Pancreas (tissue), 10 donors: Measurements from ENCODE around the gene KCNC3. TPM values are rescaled to one million over a fixed set of nuclear protein-coding genes. Genes with fewer than 3 reads are reported as not detected.
A peak's percentile ranks its signal among the peaks of the same experiment; 100 is the strongest.

ENCODE experiments used
- ATAC-seq, 4 donors: fragments of 200-7000 bp; cut with Tn5 transposase; one replicate each; pipeline versions ENCODE4 v1.8.0 to v1.9.1; 2020; ENCODE audit warnings: mild to moderate bottlenecking in 4 of 4, moderate library complexity in 4 of 4
- DNase-seq, 6 donors: peaks; one replicate each; pipeline ENCODE4 v3.0.0-alpha.2; 2020
- FAIRE-seq: peaks from 2 replicates; lab custom pipeline; 2012; peaks lifted over from hg19 to GRCh38; lab: Jason Lieb, UNC
- H3K27ac ChIP-seq, 4 donors: fragments of 200-600 bp; sonication (generic); 1 replicate in 3 of 4; 2 replicates in 1 of 4; pipeline versions ENCODE4 v1.5.0 to v1.8.0; 2020
- H3K27me3 ChIP-seq, 4 donors: fragments of 200-600 bp; one replicate each; pipeline ENCODE4 v1.8.0; 2021
- H3K36me3 ChIP-seq, 3 donors: fragments of 200-600 bp; sonication (generic) in 1 of 3; one replicate each; pipeline versions ENCODE4 v1.5.0 to v1.8.0; 2020 to 2021
- H3K4me1 ChIP-seq, 3 donors: fragments of 200-600 bp; one replicate each; pipeline ENCODE4 v1.8.0; 2021
- H3K4me3 ChIP-seq, 4 donors: fragments of 200-600 bp; sonication (generic) in 2 of 4; one replicate each; pipeline versions ENCODE4 v1.5.0 to v1.8.0; 2020 to 2021
- H3K9me3 ChIP-seq, 4 donors: fragments of 200-600 bp; one replicate each; pipeline ENCODE4 v1.8.0; 2021
- WGBS, 2 donors: extraction: QIAGEN DNeasy Blood & Tissue Kit; methylation state at CpG; one replicate each; pipeline ENCODE4 v1.1.7; 2013; 5-methylcytosine and 5-hydroxymethylcytosine counted together
- intact Hi-C, 3 donors: fragments of 100-400 bp; cut with DNase I; formaldehyde crosslinking; loops; one replicate each; pipeline versions ENCODE4 v1.11.1 to v1.14.2; 2022
- polyA plus RNA-seq, 2 donors: library from polyadenylated mRNA; stranded (reverse); fragments of 200-250 nt; gene quantifications; one replicate each; pipeline ENCODE4 v1.2.3, GENCODE V29; 2013
- total RNA-seq, 6 donors: library from RNA; stranded (reverse); fragmentation: NEBNext Ultra II Directional in 4 of 6; extraction: Animal tissue kit (Norgen Biotek cat#: 25700) in 4 of 6; gene quantifications; one replicate each; pipeline versions ENCODE4 v1.2.1 to v1.2.4, GENCODE V29; 2021 to 2023
- TF ChIP-seq, protein P1 (sequence below), 4 donors: fragments of 200-600 bp; sonication (generic) in 3 of 4; IDR thresholded peaks; one replicate each; pipeline versions ENCODE4 v1.5.0 to v1.8.0; 2021; ENCODE audit warnings: antibody characterized with exemption in 4 of 4
- donor health status: healthy with polysubstance abuse.
- donor health status: DM: no; HTN: no; CAD: no; lungs with moderate emphysema.
- donor health status: DM: no; HTN: no; CAD: no.
- donor health status: control.
- donor health status: control.
- donor health status: Bipolar disorder and iron deficiency.
- donor health status: DM: yes; HTN: yes; CAD: no.
- donor health status: DM: no; HTN: no; CAD: no.
- donor health status: DM: no; HTN: no; CAD: no.
- donor health status: DM: yes; HTN: yes; CAD: no.

Gene KCNC3
- total and polyA plus RNA-seq, 8 donors: 2.4 to 7.1 (median 3.6) TPM

DNA sequence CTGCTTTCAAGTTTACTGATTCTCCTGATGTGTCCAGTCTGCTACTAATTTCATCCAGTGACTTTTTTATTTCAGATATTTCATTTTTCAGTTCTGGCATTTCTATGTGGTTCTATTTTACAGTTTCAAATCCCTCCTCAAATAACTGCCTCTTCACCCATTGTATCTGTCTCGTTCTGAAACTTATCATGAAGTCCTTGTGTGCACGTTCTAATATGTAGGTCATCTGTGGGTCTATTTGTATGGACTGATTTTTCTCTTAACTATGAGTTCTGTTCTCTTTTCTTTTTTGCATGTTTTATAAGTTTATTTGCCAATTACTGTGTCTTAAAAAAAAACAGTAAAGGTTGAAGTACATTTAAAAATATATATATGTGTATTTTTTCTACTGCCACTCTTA, 43.3 kb downstream of the KCNC3 start:
- FAIRE-seq: no peak
- 92 to 94% methylated on average over 2 of the region's 2 CpGs for WGBS, 2 donors
- no peak for DNase-seq
- H3K27ac ChIP-seq: no peak overlapping the region
- no peak overlapping the region for H3K4me3 ChIP-seq
- no peaks in the 10 kb centered on the region for H3K27me3 ChIP-seq
- ATAC-seq: no peak
- peaks cover 0 to 61% (median 0%) of the 10 kb centered on the region in 3 donors for H3K36me3 ChIP-seq
- no peaks in the 10 kb centered on the region for H3K4me1 ChIP-seq
- no peaks in the 10 kb centered on the region for H3K9me3 ChIP-seq
- intact Hi-C loops: no loop called here
- TF ChIP-seq, protein P1, sequence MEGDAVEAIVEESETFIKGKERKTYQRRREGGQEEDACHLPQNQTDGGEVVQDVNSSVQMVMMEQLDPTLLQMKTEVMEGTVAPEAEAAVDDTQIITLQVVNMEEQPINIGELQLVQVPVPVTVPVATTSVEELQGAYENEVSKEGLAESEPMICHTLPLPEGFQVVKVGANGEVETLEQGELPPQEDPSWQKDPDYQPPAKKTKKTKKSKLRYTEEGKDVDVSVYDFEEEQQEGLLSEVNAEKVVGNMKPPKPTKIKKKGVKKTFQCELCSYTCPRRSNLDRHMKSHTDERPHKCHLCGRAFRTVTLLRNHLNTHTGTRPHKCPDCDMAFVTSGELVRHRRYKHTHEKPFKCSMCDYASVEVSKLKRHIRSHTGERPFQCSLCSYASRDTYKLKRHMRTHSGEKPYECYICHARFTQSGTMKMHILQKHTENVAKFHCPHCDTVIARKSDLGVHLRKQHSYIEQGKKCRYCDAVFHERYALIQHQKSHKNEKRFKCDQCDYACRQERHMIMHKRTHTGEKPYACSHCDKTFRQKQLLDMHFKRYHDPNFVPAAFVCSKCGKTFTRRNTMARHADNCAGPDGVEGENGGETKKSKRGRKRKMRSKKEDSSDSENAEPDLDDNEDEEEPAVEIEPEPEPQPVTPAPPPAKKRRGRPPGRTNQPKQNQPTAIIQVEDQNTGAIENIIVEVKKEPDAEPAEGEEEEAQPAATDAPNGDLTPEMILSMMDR (IDR thresholded peaks at IDR 0.05): no peak

DNA sequence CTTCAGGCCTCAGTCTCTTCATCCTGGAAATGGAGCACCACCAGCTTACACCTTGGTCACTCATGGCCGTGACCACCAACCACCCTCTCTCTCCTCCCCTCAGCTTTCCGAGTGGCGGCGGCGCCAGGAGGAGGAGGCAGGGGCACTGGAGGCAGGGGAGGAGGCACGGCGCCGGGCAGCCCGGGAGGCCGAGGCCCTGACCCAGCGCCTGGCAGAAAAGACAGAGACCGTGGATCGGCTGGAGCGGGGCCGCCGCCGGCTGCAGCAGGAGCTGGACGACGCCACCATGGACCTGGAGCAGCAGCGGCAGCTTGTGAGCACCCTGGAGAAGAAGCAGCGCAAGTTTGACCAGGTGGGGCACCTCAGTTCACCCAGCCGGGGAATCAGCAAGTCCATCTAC, 47.7 kb downstream of the KCNC3 start:
- WGBS, 2 donors: 94% methylated on average over 19 to 22 of the region's 22 CpGs
- no peak overlapping the region for H3K4me3 ChIP-seq
- no peak for DNase-seq
- no peaks in the 10 kb centered on the region for H3K27me3 ChIP-seq
- intact Hi-C loops: no loop called here
- FAIRE-seq: no peak
- no peak for ATAC-seq
- no peak overlapping the region for H3K27ac ChIP-seq
- no peaks in the 10 kb centered on the region for H3K4me1 ChIP-seq
- no peaks in the 10 kb centered on the region for H3K9me3 ChIP-seq
- TF ChIP-seq, protein P1 (IDR thresholded peaks at IDR 0.05): no peak
- H3K36me3 ChIP-seq: peaks cover 0 to 47% (median 0%) of the 10 kb centered on the region in 3 donors

DNA sequence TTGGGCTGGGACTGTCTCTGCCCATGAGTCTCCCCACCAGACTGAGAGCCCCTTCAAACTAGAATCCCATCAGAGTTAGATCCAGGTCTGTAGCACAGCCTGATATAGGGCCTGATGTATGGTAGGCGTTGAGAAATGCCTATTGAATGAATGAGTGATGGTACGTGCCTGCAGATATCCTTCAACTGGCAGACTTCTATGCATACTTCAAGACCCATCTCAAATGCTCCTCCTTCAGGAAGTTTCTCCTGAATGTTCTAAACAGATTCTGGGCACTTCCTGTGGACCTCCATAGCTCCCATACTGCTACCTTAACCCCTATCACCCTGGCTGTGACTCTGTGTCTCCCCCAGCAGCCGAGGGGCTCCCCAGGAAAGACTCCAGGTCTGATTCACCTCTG, 48.2 kb downstream of the KCNC3 start:
- FAIRE-seq: no peak
- ATAC-seq: no peak
- H3K9me3 ChIP-seq: no peaks in the 10 kb centered on the region
- intact Hi-C loops: no loop called here
- TF ChIP-seq, protein P1 (IDR thresholded peaks at IDR 0.05): no peak
- H3K27me3 ChIP-seq: no peaks in the 10 kb centered on the region
- WGBS, 2 donors: 79 to 85% methylated on average over 3 of the region's 3 CpGs
- H3K4me3 ChIP-seq: no peak overlapping the region
- no peak for DNase-seq
- no peak overlapping the region for H3K27ac ChIP-seq
- H3K4me1 ChIP-seq: no peaks in the 10 kb centered on the region
- peaks cover 0 to 48% (median 0%) of the 10 kb centered on the region in 3 donors for H3K36me3 ChIP-seq

DNA sequence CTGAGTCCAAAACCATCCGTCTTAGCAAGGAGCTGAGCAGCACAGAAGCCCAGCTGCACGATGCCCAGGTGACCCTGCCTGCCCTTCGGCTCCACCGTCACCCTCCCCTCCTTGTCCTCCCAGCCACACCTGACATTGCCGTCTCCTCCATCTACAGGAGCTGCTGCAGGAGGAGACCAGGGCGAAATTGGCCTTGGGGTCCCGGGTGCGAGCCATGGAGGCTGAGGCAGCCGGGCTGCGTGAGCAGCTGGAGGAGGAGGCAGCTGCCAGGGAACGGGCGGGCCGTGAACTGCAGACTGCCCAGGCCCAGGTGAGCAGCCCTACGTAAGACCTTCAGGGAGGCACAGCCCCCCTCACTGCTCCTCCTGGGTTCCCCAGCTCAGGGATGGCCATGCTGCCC, 49.1 kb downstream of the KCNC3 start:
- DNase-seq (no peak), ATAC-seq (no peak), FAIRE-seq (no peak)
- WGBS, 2 donors: 92 to 93% methylated on average over 9 to 14 of the region's 14 CpGs
- peaks cover 0 to 44% (median 0%) of the 10 kb centered on the region in 3 donors for H3K36me3 ChIP-seq
- no peaks in the 10 kb centered on the region for H3K27me3 ChIP-seq
- no peak overlapping the region for H3K4me3 ChIP-seq
- H3K9me3 ChIP-seq: no peaks in the 10 kb centered on the region
- intact Hi-C loops: no loop called here
- no peaks in the 10 kb centered on the region for H3K4me1 ChIP-seq
- TF ChIP-seq, protein P1 (IDR thresholded peaks at IDR 0.05): no peak
- no peak overlapping the region for H3K27ac ChIP-seq

DNA sequence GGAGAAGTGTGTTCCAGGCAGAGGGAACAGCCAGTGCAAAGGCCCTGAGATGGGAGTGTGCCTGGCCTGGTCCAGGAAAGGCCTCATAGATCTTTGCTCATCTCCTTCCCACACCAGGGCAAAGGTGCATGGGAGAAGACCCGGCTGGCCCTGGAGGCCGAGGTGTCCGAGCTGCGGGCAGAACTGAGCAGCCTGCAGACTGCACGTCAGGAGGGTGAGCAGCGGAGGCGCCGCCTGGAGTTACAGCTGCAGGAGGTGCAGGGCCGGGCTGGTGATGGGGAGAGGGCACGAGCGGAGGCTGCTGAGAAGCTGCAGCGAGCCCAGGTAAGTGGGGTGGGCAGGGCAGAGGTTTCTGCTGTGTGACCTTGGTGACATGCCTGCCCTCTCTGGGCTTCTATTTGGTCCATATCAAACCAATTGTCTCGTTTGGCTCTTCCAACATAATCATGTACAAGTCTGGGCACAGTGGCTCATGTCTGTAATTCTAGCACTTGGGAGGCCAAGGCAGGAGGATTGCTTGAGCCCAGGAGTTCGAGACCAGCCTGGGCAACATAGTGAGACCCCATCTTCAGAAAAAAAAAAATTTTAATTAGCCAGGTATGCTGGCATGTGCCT, 51.1 kb downstream of the KCNC3 start:
- Histone ChIP-seq H3K27me3 (no peaks in the 10 kb centered on the region), H3K9me3 (no peaks in the 10 kb centered on the region), H3K27ac (no peak overlapping the region), H3K36me3 (peaks cover 0 to 39% (median 0%) of the 10 kb centered on the region in 3 donors), H3K4me3 (no peak overlapping the region), H3K4me1 (no peaks in the 10 kb centered on the region)
- intact Hi-C loops: no loop called here
- WGBS, 2 donors: 92 to 95% methylated on average over 14 of the region's 14 CpGs
- peak in 1 of 6 donors; percentile 63 for DNase-seq
- ATAC-seq: no peak
- TF ChIP-seq, protein P1 (IDR thresholded peaks at IDR 0.05): no peak
- FAIRE-seq: no peak
